ENCODE results near the gene DMRTB1.
"Not testable (repeated sequence)": the region's sequence is repeated elsewhere in the genome, so short reads cannot be mapped to it uniquely, and the experiment has no call there.

DMRTB1 gene

DNA sequence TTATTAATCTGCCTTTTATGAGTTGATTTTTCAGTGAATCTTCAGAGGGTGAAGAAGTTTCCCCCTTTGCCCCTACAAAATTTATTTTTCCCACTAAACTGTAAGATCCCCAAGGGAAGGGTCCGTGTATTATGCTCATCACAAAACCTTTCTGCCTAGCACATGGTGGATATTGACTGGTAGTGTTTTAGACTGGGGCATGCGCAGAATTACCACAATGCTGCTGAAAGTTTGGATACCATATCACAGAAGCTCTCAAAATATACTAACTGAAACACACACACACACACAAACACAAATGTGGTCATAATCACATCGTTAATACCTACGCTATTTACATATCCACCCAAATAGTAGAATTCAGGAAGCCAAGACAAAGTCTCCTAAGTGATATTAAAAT is 28.0 kb upstream of the DMRTB1 start:
- DNase-seq (ENCODE audit: extremely low read depth, insufficient read length): no peak
- H3K27me3 ChIP-seq (replicated peaks; ENCODE audit: control insufficient read depth, insufficient read depth, low read length): no peaks in the 10 kb centered on the region; the same call in 1 of the 2 replicates
- no peaks in the 10 kb centered on the region for H3K36me3 ChIP-seq (ENCODE audit: control insufficient read depth, insufficient read depth, low read length)
- no peak overlapping the region for H3K4me3 ChIP-seq (replicated peaks; ENCODE audit: low read depth, low read length)
- TF ChIP-seq, protein P1, sequence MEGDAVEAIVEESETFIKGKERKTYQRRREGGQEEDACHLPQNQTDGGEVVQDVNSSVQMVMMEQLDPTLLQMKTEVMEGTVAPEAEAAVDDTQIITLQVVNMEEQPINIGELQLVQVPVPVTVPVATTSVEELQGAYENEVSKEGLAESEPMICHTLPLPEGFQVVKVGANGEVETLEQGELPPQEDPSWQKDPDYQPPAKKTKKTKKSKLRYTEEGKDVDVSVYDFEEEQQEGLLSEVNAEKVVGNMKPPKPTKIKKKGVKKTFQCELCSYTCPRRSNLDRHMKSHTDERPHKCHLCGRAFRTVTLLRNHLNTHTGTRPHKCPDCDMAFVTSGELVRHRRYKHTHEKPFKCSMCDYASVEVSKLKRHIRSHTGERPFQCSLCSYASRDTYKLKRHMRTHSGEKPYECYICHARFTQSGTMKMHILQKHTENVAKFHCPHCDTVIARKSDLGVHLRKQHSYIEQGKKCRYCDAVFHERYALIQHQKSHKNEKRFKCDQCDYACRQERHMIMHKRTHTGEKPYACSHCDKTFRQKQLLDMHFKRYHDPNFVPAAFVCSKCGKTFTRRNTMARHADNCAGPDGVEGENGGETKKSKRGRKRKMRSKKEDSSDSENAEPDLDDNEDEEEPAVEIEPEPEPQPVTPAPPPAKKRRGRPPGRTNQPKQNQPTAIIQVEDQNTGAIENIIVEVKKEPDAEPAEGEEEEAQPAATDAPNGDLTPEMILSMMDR (IDR thresholded peaks at IDR 0.05; ENCODE audit: insufficient read depth, low read length, poor library complexity, severe bottlenecking): no peak

- Histone ChIP-seq H3K4me3 (replicated peaks; ENCODE audit: low read depth, low read length) (no peak overlapping the region), H3K36me3 (ENCODE audit: control insufficient read depth, insufficient read depth, low read length) (no peaks in the 10 kb centered on the region), H3K27me3 (replicated peaks; ENCODE audit: control insufficient read depth, insufficient read depth, low read length) (no peaks in the 10 kb centered on the region; the same call in 1 of the 2 replicates)
- TF ChIP-seq, protein P1 (IDR thresholded peaks at IDR 0.05; ENCODE audit: insufficient read depth, low read length, poor library complexity, severe bottlenecking): no peak
- no peak for DNase-seq (ENCODE audit: extremely low read depth, insufficient read length)
These were observed 27.2 kb upstream of the DMRTB1 start for GRCh38 chr1:53431805-53432565.

DNA sequence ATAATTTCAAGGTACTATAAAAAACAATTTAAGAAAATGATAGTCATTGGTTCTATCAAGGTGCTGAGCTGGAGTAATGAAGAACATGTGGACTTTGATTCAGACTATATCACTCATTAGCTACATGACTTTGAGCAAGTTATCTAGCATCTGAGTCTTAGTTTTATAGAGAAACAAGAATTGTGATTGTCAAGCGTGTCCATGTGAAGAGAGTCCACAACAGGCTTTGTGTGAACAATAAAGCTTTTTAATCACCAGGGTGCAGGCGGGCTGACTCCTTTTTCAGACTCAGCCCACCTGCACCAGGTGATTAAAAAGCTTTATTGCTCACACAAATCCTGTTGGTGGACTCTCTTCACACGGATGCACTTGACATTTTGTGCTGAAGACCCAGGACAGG is 26.6 kb upstream of the DMRTB1 start:
- DNase-seq (ENCODE audit: extremely low read depth, insufficient read length): no peak
- TF ChIP-seq, protein P1 (IDR thresholded peaks at IDR 0.05; ENCODE audit: insufficient read depth, low read length, poor library complexity, severe bottlenecking): no peak
- no peak overlapping the region for H3K4me3 ChIP-seq (replicated peaks; ENCODE audit: low read depth, low read length)
- no peaks in the 10 kb centered on the region for H3K36me3 ChIP-seq (ENCODE audit: control insufficient read depth, insufficient read depth, low read length)
- no peaks in the 10 kb centered on the region; the same call in 1 of the 2 replicates for H3K27me3 ChIP-seq (replicated peaks; ENCODE audit: control insufficient read depth, insufficient read depth, low read length)

DNA sequence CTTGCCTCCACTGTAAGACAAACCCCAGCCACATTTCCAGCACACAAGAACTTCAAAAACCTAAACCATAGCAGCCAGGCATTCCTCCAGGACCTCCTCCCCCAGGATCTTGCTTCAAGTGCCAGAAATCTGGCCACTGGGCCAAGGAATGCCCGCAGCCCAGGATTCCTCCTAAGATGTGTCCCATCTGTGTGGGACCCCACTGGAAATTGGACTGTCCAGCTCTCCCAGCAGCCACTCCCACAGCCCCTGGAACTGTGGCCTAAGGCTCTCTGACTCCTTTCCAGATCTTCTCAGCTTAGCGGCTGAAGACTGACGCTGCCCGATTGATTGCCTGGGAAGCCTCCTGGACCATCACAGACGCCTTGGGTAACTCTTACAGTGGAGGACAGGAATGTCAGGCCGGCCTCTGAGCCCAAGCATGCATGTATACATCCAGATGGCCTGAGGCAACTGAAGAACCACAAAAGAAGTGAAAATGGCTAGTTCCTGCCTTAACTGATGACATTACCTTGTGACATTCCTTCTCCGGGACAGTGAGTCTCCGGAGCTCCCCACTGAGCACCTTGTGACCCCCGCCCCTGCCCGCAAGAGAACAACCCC is 24.7 kb upstream of the DMRTB1 start:
- not testable (repeated sequence) for H3K36me3 ChIP-seq (ENCODE audit: control insufficient read depth, insufficient read depth, low read length); DNase-seq (ENCODE audit: extremely low read depth, insufficient read length); H3K27me3 ChIP-seq (replicated peaks; ENCODE audit: control insufficient read depth, insufficient read depth, low read length); H3K4me3 ChIP-seq (replicated peaks; ENCODE audit: low read depth, low read length)

DNA sequence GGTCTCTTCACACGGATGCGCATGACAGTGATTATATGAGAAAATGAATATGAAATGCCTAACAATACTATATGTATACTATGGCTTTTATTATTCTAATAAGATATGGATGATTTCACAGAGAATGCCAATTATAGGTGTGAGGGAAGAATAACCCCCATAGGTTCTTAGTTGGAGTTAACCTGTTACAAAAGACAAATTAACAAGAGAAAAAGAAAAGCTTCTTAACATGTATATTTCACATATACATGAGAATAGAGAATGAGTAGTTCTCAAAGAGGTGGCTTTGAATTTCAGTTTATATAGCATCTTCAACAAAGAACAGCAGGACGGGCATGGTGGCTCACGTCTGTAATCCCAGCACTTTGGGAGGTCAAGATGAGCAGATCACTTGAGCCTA is 24.0 kb upstream of the DMRTB1 start:
- DNase-seq (ENCODE audit: extremely low read depth, insufficient read length): no peak
- TF ChIP-seq, protein P1 (IDR thresholded peaks at IDR 0.05; ENCODE audit: insufficient read depth, low read length, poor library complexity, severe bottlenecking): no peak
- no peaks in the 10 kb centered on the region for H3K36me3 ChIP-seq (ENCODE audit: control insufficient read depth, insufficient read depth, low read length)
- H3K27me3 ChIP-seq (replicated peaks; ENCODE audit: control insufficient read depth, insufficient read depth, low read length): no peaks in the 10 kb centered on the region; the same call in 1 of the 2 replicates
- H3K4me3 ChIP-seq (replicated peaks; ENCODE audit: low read depth, low read length): no peak overlapping the region
